Measurements from ENCODE around the gene MORN1. TPM values are rescaled to one million over a fixed set of nuclear protein-coding genes. Genes with fewer than 3 reads are reported as not detected.

MORN1 gene
- total and polyA plus RNA-seq, 2 of the 4 experiments (the other 2 are of a cell fraction): 3.0 to 4.2 TPM

DNA sequence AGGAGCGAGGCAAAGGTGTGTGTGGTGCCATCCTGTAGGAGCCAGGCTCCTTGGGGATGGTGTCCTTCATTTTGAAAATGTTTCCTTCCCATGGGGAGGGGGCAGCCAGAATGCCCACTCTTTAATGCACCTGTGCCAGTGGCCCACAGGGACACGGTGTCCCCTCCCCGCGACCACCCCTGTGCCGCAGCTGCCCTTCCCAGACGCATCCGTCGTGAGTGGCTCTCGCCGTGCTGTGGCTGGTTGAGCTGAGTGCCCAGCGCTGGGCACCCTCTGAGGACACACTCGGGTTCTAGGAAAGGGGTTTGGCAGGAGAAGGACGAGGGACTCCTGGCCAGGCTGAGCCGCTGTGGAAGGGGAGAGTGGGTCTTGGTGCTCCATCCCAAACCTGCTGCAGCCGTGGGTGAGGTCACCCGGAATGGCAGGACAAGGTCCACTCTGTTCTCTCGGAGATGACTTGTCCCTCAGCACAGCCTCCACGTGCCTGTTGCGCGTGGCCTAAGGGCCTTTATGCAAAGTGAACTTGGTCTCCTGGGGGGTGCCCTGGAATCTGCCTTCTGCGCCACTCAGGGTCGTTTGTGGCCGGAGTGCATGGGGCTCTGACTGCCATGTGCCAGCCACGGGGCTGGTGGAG lies 88.9 kb downstream of the MORN1 start:
- CTCF ChIA-PET: no interaction called here
- peaks cover 65% of the 10 kb centered on the region for H4K20me1 ChIP-seq (ENCODE audit: insufficient read depth, low read length)

More for the DNA sequence above, 88.9 kb downstream of the MORN1 start:
- Histone ChIP-seq H3K23ac (ENCODE audit: low read depth, low read length) (no peak overlapping the region), H3K9ac (ENCODE audit: low read depth, low read length) (no peak overlapping the region), H3K27me3 (ENCODE audit: control insufficient read depth, insufficient read depth, low read length) (no peaks in the 10 kb centered on the region), H4K8ac (ENCODE audit: low read depth in 2 of 2, low read length in 2 of 2) (no peak overlapping the region), H2BK5ac (ENCODE audit: low read depth, low read length, poor library complexity, severe bottlenecking) (no peak overlapping the region), H3K36me3 (ENCODE audit: control insufficient read depth, insufficient read depth, low read length) (peaks cover 45% of the 10 kb centered on the region; the same call in 1 of the 2 replicates), H2AFZ (replicated peaks; ENCODE audit: low read length, poor library complexity) (no peak overlapping the region), H3K56ac (ENCODE audit: extremely low read depth, insufficient read depth, low read length) (no peak overlapping the region), H3K4me3 (ENCODE audit: insufficient read depth, low read depth, low read length) (no peak overlapping the region), H2BK15ac (ENCODE audit: low read depth, low read length) (no peak overlapping the region), H4K5ac (ENCODE audit: low read depth, low read length) (no peak overlapping the region), H2AK9ac (replicated peaks; ENCODE audit: low read depth, low read length, poor library complexity) (no peak overlapping the region), H2AK5ac (ENCODE audit: low read depth, low read length) (0 out of 2 replicates have a peak overlapping the region, but pooled peaks have one; percentile 0), H3K4ac (ENCODE audit: low read depth, low read length) (no peak overlapping the region), H2BK20ac (ENCODE audit: low read depth, low read length) (no peak overlapping the region), H3K14ac (replicated peaks; ENCODE audit: low read depth, low read length) (no peak overlapping the region), H2BK120ac (ENCODE audit: low read depth, low read length) (no peak overlapping the region), H3K18ac (ENCODE audit: low read depth, low read length) (no peak overlapping the region), H3K9me1 (ENCODE audit: insufficient read depth, low read length) (peaks cover 11% of the 10 kb centered on the region), H3K4me1 (ENCODE audit: control insufficient read depth, insufficient read depth, low read length) (peaks cover 24% of the 10 kb centered on the region), H4K91ac (ENCODE audit: insufficient read depth, low read depth, low read length) (no peak overlapping the region), H3K27ac (ENCODE audit: insufficient read depth, low read length) (no peak overlapping the region), H3K9me3 (ENCODE audit: control insufficient read depth, insufficient read depth, low read length) (no peaks in the 10 kb centered on the region), H3K4me2 (ENCODE audit: low read depth, low read length) (no peak overlapping the region), H3K79me1 (ENCODE audit: low read depth in 1 of 2, low read length in 2 of 2) (peaks cover 5 to 71% of the 10 kb centered on the region in 2 experiments)
- DNase-seq (no peak), ATAC-seq (ENCODE audit: low read depth) (no peak)
- POLR2A ChIA-PET (ENCODE audit: unreplicated experiment): no interaction called here
- no TSS peak for BruUV-seq (replicated peaks)
- dilution Hi-C loops (cut with HindIII; ENCODE audit: low sequenced_read_pairs, unreplicated experiment): no loop called here
- TF ChIP-seq CHD1 (IDR thresholded peaks at IDR 0.05; ENCODE audit: low read depth, low read length) (no peak), MXI1 (IDR thresholded peaks at IDR 0.05; ENCODE audit: borderline replicate concordance, low read depth, low read length) (no peak), BHLHE40 (IDR thresholded peaks at IDR 0.05; ENCODE audit: low read depth, low read length) (no peak), FOS (IDR thresholded peaks at IDR 0.05; ENCODE audit: low read depth, low read length) (no peak), CEBPB (IDR thresholded peaks at IDR 0.05; ENCODE audit: low read depth, low read length) (no peak), RAD21 (IDR thresholded peaks at IDR 0.05; ENCODE audit: low read length) (no peak), RFX5 (IDR thresholded peaks at IDR 0.05; ENCODE audit: low read depth, low read length) (no peak), MAZ (IDR thresholded peaks at IDR 0.05; ENCODE audit: borderline replicate concordance, low read depth, low read length) (no peak), POLR2A (IDR thresholded peaks at IDR 0.05; ENCODE audit: low read depth, low read length) (no peak)
- TF ChIP-seq, protein P1, sequence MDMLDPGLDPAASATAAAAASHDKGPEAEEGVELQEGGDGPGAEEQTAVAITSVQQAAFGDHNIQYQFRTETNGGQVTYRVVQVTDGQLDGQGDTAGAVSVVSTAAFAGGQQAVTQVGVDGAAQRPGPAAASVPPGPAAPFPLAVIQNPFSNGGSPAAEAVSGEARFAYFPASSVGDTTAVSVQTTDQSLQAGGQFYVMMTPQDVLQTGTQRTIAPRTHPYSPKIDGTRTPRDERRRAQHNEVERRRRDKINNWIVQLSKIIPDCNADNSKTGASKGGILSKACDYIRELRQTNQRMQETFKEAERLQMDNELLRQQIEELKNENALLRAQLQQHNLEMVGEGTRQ (IDR thresholded peaks at IDR 0.05; ENCODE audit: low read depth, low read length): no peak
- TF ChIP-seq, protein P2, sequence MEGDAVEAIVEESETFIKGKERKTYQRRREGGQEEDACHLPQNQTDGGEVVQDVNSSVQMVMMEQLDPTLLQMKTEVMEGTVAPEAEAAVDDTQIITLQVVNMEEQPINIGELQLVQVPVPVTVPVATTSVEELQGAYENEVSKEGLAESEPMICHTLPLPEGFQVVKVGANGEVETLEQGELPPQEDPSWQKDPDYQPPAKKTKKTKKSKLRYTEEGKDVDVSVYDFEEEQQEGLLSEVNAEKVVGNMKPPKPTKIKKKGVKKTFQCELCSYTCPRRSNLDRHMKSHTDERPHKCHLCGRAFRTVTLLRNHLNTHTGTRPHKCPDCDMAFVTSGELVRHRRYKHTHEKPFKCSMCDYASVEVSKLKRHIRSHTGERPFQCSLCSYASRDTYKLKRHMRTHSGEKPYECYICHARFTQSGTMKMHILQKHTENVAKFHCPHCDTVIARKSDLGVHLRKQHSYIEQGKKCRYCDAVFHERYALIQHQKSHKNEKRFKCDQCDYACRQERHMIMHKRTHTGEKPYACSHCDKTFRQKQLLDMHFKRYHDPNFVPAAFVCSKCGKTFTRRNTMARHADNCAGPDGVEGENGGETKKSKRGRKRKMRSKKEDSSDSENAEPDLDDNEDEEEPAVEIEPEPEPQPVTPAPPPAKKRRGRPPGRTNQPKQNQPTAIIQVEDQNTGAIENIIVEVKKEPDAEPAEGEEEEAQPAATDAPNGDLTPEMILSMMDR (conservative IDR thresholded peaks at IDR 0.05; ENCODE audit: low read depth, low read length): no peak
- 97% methylated on average over 9 of the region's 24 CpGs; no CpG with 5 or more reads in 1 of the 2 experiments for WGBS, 2 experiments (ENCODE audit: extremely low coverage in 2 of 2, insufficient read length in 1 of 2)
- intact Hi-C loops (cut with micrococcal nuclease): no loop called here
- in situ Hi-C loops (cut with MboI; ENCODE audit: low sequenced_read_pairs): no loop called here

Measured in IMR-90 (cell line).